ENCODE results near the gene ATXN1. TPM values are rescaled to one million over a fixed set of nuclear protein-coding genes. Genes with fewer than 3 reads are reported as not detected.

Gene ATXN1
- total and polyA plus RNA-seq, 2 of the 13 experiments (the other 11 are each of a cell fraction or from before 2014, with no cell fraction given) = 20.7 to 39.5 TPM

GRCh38 chr6:16491666-16492313 is 269.5 kb downstream of the ATXN1 start (continued):
- TF ChIP-seq AHDC1 (CRISPR knock-in tag; IDR thresholded peaks at IDR 0.05; ENCODE audit: borderline replicate concordance) (peak; percentile 67; the same call in 1 of the 2 replicates), E2F1 (CRISPR knock-in tag; IDR thresholded peaks at IDR 0.05) (no peak), ZBTB46 (CRISPR knock-in tag; IDR thresholded peaks at IDR 0.05; ENCODE audit: borderline replicate concordance) (no peak), ZNF7 (CRISPR knock-in tag; IDR thresholded peaks at IDR 0.05) (no peak), SIN3B (IDR thresholded peaks at IDR 0.05; ENCODE audit: low read length) (no peak), ZNF460 (CRISPR knock-in tag; IDR thresholded peaks at IDR 0.05; ENCODE audit: borderline replicate concordance) (no peak), ZNF761 (CRISPR knock-in tag; conservative IDR thresholded peaks at IDR 0.05) (no peak), ZNF660 (CRISPR knock-in tag; IDR thresholded peaks at IDR 0.05; ENCODE audit: borderline replicate concordance, low read depth) (no peak), SMARCC2 (IDR thresholded peaks at IDR 0.05) (no peak)
- TF ChIP-seq, protein P1, sequence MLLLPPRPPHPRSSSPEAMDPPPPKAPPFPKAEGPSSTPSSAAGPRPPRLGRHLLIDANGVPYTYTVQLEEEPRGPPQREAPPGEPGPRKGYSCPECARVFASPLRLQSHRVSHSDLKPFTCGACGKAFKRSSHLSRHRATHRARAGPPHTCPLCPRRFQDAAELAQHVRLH (CRISPR knock-in tag; IDR thresholded peaks at IDR 0.05; ENCODE audit: borderline replicate concordance, low read depth) = no peak
- TF ChIP-seq, protein P2, sequence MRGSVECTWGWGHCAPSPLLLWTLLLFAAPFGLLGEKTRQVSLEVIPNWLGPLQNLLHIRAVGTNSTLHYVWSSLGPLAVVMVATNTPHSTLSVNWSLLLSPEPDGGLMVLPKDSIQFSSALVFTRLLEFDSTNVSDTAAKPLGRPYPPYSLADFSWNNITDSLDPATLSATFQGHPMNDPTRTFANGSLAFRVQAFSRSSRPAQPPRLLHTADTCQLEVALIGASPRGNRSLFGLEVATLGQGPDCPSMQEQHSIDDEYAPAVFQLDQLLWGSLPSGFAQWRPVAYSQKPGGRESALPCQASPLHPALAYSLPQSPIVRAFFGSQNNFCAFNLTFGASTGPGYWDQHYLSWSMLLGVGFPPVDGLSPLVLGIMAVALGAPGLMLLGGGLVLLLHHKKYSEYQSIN (CRISPR knock-in tag; IDR thresholded peaks at IDR 0.05; ENCODE audit: borderline replicate concordance) = no peak
- TF ChIP-seq, protein P3, sequence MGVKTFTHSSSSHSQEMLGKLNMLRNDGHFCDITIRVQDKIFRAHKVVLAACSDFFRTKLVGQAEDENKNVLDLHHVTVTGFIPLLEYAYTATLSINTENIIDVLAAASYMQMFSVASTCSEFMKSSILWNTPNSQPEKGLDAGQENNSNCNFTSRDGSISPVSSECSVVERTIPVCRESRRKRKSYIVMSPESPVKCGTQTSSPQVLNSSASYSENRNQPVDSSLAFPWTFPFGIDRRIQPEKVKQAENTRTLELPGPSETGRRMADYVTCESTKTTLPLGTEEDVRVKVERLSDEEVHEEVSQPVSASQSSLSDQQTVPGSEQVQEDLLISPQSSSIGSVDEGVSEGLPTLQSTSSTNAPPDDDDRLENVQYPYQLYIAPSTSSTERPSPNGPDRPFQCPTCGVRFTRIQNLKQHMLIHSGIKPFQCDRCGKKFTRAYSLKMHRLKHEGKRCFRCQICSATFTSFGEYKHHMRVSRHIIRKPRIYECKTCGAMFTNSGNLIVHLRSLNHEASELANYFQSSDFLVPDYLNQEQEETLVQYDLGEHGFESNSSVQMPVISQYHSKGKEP (CRISPR knock-in tag; IDR thresholded peaks at IDR 0.05) = no peak
- TF ChIP-seq, protein P4, sequence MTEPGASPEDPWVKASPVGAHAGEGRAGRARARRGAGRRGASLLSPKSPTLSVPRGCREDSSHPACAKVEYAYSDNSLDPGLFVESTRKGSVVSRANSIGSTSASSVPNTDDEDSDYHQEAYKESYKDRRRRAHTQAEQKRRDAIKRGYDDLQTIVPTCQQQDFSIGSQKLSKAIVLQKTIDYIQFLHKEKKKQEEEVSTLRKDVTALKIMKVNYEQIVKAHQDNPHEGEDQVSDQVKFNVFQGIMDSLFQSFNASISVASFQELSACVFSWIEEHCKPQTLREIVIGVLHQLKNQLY (CRISPR knock-in tag; IDR thresholded peaks at IDR 0.05) = no peak
